ENCODE data around the gene WDR31. TPM values are rescaled to one million over a fixed set of nuclear protein-coding genes. Genes with fewer than 3 reads are reported as not detected.

Gene WDR31
- total and polyA plus RNA-seq, 8 donors: 0.29 to 5.0 (median 1.3) TPM; not detected in 1

DNA sequence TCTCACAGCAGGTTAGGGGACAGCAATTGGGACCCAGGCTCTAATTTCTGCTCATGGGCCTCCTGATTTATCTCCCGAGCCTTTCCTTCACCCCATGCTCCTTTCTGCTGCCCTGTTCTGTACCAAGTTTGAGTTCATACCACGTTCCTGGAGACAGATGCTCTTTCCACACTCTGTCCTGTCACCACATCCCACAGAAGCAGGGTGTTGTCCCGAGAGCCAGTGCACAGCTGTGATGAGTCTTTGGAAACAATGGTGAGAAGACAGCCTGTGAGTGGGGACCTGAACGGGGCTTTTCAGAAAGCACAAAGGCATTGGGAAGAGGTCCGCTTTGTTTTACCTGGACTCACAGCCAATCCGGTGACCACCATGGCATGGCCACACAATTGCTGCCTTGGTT is 17.4 kb downstream of the WDR31 start:
- TF ChIP-seq EP300 (IDR thresholded peaks at IDR 0.05) (no peak), POLR2A (IDR thresholded peaks at IDR 0.05) (no peak), POLR2AphosphoS5 (IDR thresholded peaks at IDR 0.05) (no peak)
- TF ChIP-seq, protein P1, sequence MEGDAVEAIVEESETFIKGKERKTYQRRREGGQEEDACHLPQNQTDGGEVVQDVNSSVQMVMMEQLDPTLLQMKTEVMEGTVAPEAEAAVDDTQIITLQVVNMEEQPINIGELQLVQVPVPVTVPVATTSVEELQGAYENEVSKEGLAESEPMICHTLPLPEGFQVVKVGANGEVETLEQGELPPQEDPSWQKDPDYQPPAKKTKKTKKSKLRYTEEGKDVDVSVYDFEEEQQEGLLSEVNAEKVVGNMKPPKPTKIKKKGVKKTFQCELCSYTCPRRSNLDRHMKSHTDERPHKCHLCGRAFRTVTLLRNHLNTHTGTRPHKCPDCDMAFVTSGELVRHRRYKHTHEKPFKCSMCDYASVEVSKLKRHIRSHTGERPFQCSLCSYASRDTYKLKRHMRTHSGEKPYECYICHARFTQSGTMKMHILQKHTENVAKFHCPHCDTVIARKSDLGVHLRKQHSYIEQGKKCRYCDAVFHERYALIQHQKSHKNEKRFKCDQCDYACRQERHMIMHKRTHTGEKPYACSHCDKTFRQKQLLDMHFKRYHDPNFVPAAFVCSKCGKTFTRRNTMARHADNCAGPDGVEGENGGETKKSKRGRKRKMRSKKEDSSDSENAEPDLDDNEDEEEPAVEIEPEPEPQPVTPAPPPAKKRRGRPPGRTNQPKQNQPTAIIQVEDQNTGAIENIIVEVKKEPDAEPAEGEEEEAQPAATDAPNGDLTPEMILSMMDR (IDR thresholded peaks at IDR 0.05): no peak
- Histone ChIP-seq H3K9me3 (no peaks in the 10 kb centered on the region), H3K27me3 (no peaks in the 10 kb centered on the region), H3K27ac (no peak overlapping the region), H3K4me1 (no peaks in the 10 kb centered on the region), H3K36me3 (peaks cover 0 to 44% (median 31%) of the 10 kb centered on the region in 4 donors), H3K4me3 (no peak overlapping the region)
- no peak for DNase-seq
- intact Hi-C loops (cut with DNase I; ENCODE audit: low total_unique reads): no loop called here
- 79 to 87% (median 81%) methylated on average over 6 of the region's 6 CpGs for WGBS, 5 donors

DNA sequence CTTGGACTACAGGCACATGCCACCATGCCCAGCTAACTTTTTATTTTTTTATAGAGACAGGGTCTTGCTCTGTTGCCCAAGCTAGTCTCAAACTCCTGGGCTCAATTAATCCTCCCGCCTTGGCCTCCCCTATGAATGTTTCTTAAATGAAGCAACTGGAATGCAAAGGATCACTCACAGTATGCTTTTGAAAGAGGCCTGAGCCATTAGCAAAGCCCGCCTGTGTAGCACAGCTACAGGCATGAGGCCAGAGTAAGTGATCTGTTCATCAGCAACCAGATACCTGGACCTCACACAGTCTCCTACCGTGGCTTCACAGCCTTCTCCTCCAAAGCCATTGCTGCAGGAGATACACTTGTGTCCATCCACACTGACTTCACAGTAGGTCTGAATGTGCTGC is 20.0 kb downstream of the WDR31 start:
- Histone ChIP-seq H3K4me3 (no peak overlapping the region), H3K27ac (no peak overlapping the region), H3K9me3 (no peaks in the 10 kb centered on the region), H3K27me3 (no peaks in the 10 kb centered on the region), H3K4me1 (no peaks in the 10 kb centered on the region), H3K36me3 (peaks cover 0 to 62% (median 37%) of the 10 kb centered on the region in 4 donors)
- TF ChIP-seq POLR2AphosphoS5 (IDR thresholded peaks at IDR 0.05) (no peak), POLR2A (IDR thresholded peaks at IDR 0.05) (no peak)
- intact Hi-C loops (cut with DNase I; ENCODE audit: low total_unique reads): no loop called here
- no peak for DNase-seq
- WGBS, 5 donors: 91 to 97% (median 94%) methylated on average over 3 of the region's 3 CpGs

DNA sequence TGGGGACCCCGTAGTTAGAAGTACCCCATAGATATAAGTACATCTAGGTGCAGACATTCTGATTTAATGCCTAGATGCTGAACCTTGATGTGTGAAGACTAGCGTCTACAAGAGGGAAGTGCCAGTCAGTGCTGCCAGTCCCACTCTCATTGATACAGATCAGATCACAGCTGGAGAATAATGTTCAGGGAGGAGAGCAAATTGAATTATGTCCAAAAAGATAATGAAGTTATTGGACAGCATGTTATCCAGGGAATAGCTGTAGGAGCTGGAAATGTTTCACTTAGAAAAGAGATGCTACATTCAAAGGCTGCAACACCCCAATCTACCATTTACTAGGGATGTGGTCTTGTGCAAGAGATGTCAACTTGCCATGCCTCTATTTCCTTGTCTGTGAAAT is 21.0 kb downstream of the WDR31 start:
- H3K27ac ChIP-seq: no peak overlapping the region
- no peak for DNase-seq
- no peaks in the 10 kb centered on the region for H3K27me3 ChIP-seq
- intact Hi-C loops (cut with DNase I; ENCODE audit: low total_unique reads): no loop called here
- H3K4me1 ChIP-seq: no peaks in the 10 kb centered on the region
- no peak for TF ChIP-seq POLR2AphosphoS5 (IDR thresholded peaks at IDR 0.05)
- no peak for TF ChIP-seq POLR2A (IDR thresholded peaks at IDR 0.05)
- TF ChIP-seq EP300 (IDR thresholded peaks at IDR 0.05): no peak
- TF ChIP-seq, protein P1 (IDR thresholded peaks at IDR 0.05): no peak
- no peaks in the 10 kb centered on the region for H3K9me3 ChIP-seq
- 86 to 93% (median 90%) methylated on average over 2 of the region's 2 CpGs for WGBS, 5 donors
- H3K4me3 ChIP-seq: no peak overlapping the region
- H3K36me3 ChIP-seq: peaks cover 0 to 66% (median 37%) of the 10 kb centered on the region in 4 donors

DNA sequence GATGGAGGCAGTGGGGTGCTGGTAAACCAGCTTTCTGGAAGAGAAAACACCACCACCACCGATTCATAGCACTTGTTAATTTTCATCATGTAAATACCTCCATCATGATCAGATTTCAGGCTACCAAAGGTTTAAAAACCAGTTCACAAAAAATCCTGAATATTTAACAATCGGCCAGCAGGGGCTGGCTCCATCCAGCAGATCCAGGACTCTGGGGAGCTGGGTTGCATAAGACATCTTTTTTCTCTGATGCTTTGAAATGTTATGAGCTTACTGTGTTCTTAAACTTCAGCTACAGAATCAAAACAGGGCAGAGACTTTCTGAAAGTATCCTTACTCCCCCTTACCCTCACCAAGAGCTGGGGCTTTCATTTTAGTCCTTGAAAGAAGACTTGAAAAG is 22.3 kb downstream of the WDR31 start:
- no peak overlapping the region for H3K4me3 ChIP-seq
- no peaks in the 10 kb centered on the region for H3K9me3 ChIP-seq
- 64 to 75% (median 66%) methylated on average over 2 of the region's 2 CpGs for WGBS, 5 donors
- TF ChIP-seq EP300 (IDR thresholded peaks at IDR 0.05) (no peak), POLR2AphosphoS5 (IDR thresholded peaks at IDR 0.05) (no peak), POLR2A (IDR thresholded peaks at IDR 0.05) (no peak)
- TF ChIP-seq, protein P1 (IDR thresholded peaks at IDR 0.05): peak in 3 of 7 experiments; percentile 5 to 13 (median 8)
- no peaks in the 10 kb centered on the region for H3K27me3 ChIP-seq
- no peaks in the 10 kb centered on the region for H3K4me1 ChIP-seq
- intact Hi-C loops (cut with DNase I; ENCODE audit: low total_unique reads): no loop called here
- DNase-seq: no peak
- peaks cover 0 to 63% (median 37%) of the 10 kb centered on the region in 4 donors for H3K36me3 ChIP-seq
- H3K27ac ChIP-seq: no peak overlapping the region

DNA sequence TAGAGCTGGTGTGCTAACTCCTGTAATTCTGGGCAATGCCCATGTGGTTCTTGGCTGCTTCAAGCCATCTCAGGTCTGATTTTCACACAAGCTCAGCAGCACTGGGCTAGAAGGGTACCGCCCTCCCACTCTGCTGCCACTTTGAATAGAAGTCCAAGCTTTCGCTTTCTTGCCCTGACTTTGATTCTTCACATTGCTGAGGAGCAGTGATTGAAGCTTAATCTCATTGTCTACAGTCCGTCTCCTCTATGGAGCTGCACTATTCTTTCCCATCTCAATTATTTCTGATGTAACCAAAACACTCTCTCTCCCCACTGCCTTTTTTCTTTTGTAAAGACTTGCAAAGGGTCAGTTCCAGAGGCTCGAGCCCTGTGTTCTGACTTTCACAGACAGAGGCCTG is 24.0 kb downstream of the WDR31 start:
- H3K4me3 ChIP-seq: no peak overlapping the region
- no peak for DNase-seq
- H3K4me1 ChIP-seq: no peaks in the 10 kb centered on the region
- no peak overlapping the region for H3K27ac ChIP-seq
- intact Hi-C loops (cut with DNase I; ENCODE audit: low total_unique reads): no loop called here
- 92 to 99% (median 93%) methylated on average over 4 of the region's 4 CpGs for WGBS, 5 donors
- peaks cover 0 to 51% (median 30%) of the 10 kb centered on the region in 4 donors for H3K36me3 ChIP-seq
- no peaks in the 10 kb centered on the region for H3K27me3 ChIP-seq
- no peaks in the 10 kb centered on the region for H3K9me3 ChIP-seq
- TF ChIP-seq, protein P1 (IDR thresholded peaks at IDR 0.05): no peak
- TF ChIP-seq POLR2AphosphoS5 (IDR thresholded peaks at IDR 0.05) (no peak), POLR2A (IDR thresholded peaks at IDR 0.05) (no peak), EP300 (IDR thresholded peaks at IDR 0.05) (no peak)

Measured in stomach (tissue), 9 donors.